ENCODE data around the gene CMTM5. TPM values are rescaled to one million over a fixed set of nuclear protein-coding genes. Genes with fewer than 3 reads are reported as not detected.
A peak's percentile ranks its signal among the peaks of the same experiment; 100 is the strongest.

CMTM5 gene
- not detected for total RNA-seq

- no peak within 1 kb of the TSS for H3K27ac Mint-ChIP-seq
- H3K4me1 Mint-ChIP-seq = peaks cover 5% of the 10 kb centered on the region
- POLR2A ChIA-PET = no interaction called here
- CTCF ChIA-PET = interaction anchor here (1.9 kb wide), 1 partner anchor 44 kb away, joined by 6 read pairs; no protein-coding TSS in a partner anchor
- H3K4me3 Mint-ChIP-seq = no peak within 1 kb of the TSS
- no peak for DNase-seq
- peaks cover 3% of the 10 kb centered on the region for H3K27me3 Mint-ChIP-seq
- H3K9me3 Mint-ChIP-seq = no peaks in the 10 kb centered on the region
- H3K36me3 Mint-ChIP-seq (ENCODE audit: low read depth) = no peaks in the 10 kb centered on the region
Observed at GRCh38 chr14:23376482-23377197, at the start of gene CMTM5. CMTM5 (plus strand) TSS chr14:23377046; CDS start chr14:23377252, 206 bp downstream.

- Mint-ChIP-seq H3K27ac (no peak overlapping the region), H3K27me3 (no peaks in the 10 kb centered on the region), H3K4me3 (no peak overlapping the region), H3K4me1 (peaks cover 11% of the 10 kb centered on the region), H3K9me3 (no peaks in the 10 kb centered on the region), H3K36me3 (ENCODE audit: low read depth) (peaks cover 19% of the 10 kb centered on the region)
- ChIA-PET POLR2A (no interaction called here), CTCF (interaction anchor here (0.6 to 1.6 kb wide), 7 partner anchors 10 to 57 kb away, joined by 3 to 4 read pairs (median 3); partner anchors contain the start of gene PPP1R3E)
- peak; percentile 76 for DNase-seq
Observed at GRCh38 chr14:23327947-23328744, 48.7 kb upstream of the CMTM5 start.

- H3K9me3 Mint-ChIP-seq = no peaks in the 10 kb centered on the region
- no peak overlapping the region for H3K4me3 Mint-ChIP-seq
Observed at GRCh38 chr14:23335623-23336022, 41.2 kb upstream of the CMTM5 start.

GRCh38 chr14:23339506-23340268 lies 37.2 kb upstream of the CMTM5 start:
- no peaks in the 10 kb centered on the region for H3K9me3 Mint-ChIP-seq
- no peak overlapping the region for H3K27ac Mint-ChIP-seq
- ChIA-PET POLR2A (no interaction called here), CTCF (no interaction called here)
- H3K4me3 Mint-ChIP-seq = no peak overlapping the region
- H3K27me3 Mint-ChIP-seq = peaks cover 28% of the 10 kb centered on the region
- no peaks in the 10 kb centered on the region for H3K36me3 Mint-ChIP-seq (ENCODE audit: low read depth)
- no peaks in the 10 kb centered on the region for H3K4me1 Mint-ChIP-seq
- no peak for DNase-seq

More at GRCh38 chr14:23335623-23336022, 41.2 kb upstream of the CMTM5 start:
- ChIA-PET POLR2A (interaction anchor here (0.7 kb wide), 1 partner anchor 233 kb away, joined by 4 read pairs; no protein-coding TSS in a partner anchor), CTCF (interaction anchor here (0.6 to 0.7 kb wide), 2 partner anchors 15 to 58 kb away, joined by 3 read pairs; no protein-coding TSS in a partner anchor)
- Mint-ChIP-seq H3K4me1 (no peaks in the 10 kb centered on the region), H3K36me3 (ENCODE audit: low read depth) (no peaks in the 10 kb centered on the region), H3K27ac (no peak overlapping the region), H3K27me3 (peaks cover 26% of the 10 kb centered on the region)
- no peak for DNase-seq

- Mint-ChIP-seq H3K27me3 (peaks cover 7% of the 10 kb centered on the region), H3K27ac (no peak overlapping the region), H3K4me3 (no peak overlapping the region), H3K4me1 (no peaks in the 10 kb centered on the region), H3K9me3 (no peaks in the 10 kb centered on the region), H3K36me3 (ENCODE audit: low read depth) (no peaks in the 10 kb centered on the region)
- DNase-seq = no peak
- POLR2A ChIA-PET = no interaction called here
- CTCF ChIA-PET = interaction anchor here (0.9 kb wide), 1 partner anchor 33 kb away, joined by 3 read pairs; no protein-coding TSS in a partner anchor
Observed at GRCh38 chr14:23344481-23344880, 32.4 kb upstream of the CMTM5 start.

GRCh38 chr14:23345987-23346692 lies 30.7 kb upstream of the CMTM5 start:
- no peak overlapping the region for H3K4me3 Mint-ChIP-seq
- ChIA-PET CTCF (interaction anchor here (0.6 to 1.8 kb wide), 7 partner anchors 9 to 1829 kb away, joined by 3 to 4 read pairs (median 3); partner anchors contain the start of gene PPP1R3E), POLR2A (interaction anchor here (0.6 kb wide), 1 partner anchor 209 kb away, joined by 3 read pairs; no protein-coding TSS in a partner anchor)
- H3K9me3 Mint-ChIP-seq = no peaks in the 10 kb centered on the region
- no peak overlapping the region for H3K27ac Mint-ChIP-seq
- peaks cover 12% of the 10 kb centered on the region for H3K27me3 Mint-ChIP-seq
- H3K4me1 Mint-ChIP-seq = peaks cover 2% of the 10 kb centered on the region
- DNase-seq = no peak
- H3K36me3 Mint-ChIP-seq (ENCODE audit: low read depth) = no peaks in the 10 kb centered on the region

GRCh38 chr14:23346693-23347405 lies 30.0 kb upstream of the CMTM5 start:
- Mint-ChIP-seq H3K4me3 (no peak overlapping the region), H3K27me3 (peaks cover 15% of the 10 kb centered on the region), H3K4me1 (peaks cover 4% of the 10 kb centered on the region), H3K9me3 (no peaks in the 10 kb centered on the region), H3K36me3 (ENCODE audit: low read depth) (no peaks in the 10 kb centered on the region), H3K27ac (no peak overlapping the region)
- ChIA-PET CTCF (interaction anchor here (0.6 to 1.8 kb wide), 5 partner anchors 11 to 1829 kb away, joined by 3 to 7 read pairs (median 3); no protein-coding TSS in a partner anchor), POLR2A (no interaction called here)
- DNase-seq = no peak

- POLR2A ChIA-PET = no interaction called here
- DNase-seq = no peak
- peaks cover 4% of the 10 kb centered on the region for H3K4me1 Mint-ChIP-seq
- CTCF ChIA-PET = interaction anchor here (1.1 kb wide), 2 partner anchors 20 to 32 kb away, joined by 3 to 7 read pairs; no protein-coding TSS in a partner anchor
- H3K9me3 Mint-ChIP-seq = no peaks in the 10 kb centered on the region
- H3K27ac Mint-ChIP-seq = no peak overlapping the region
- H3K4me3 Mint-ChIP-seq = no peak overlapping the region
- H3K36me3 Mint-ChIP-seq (ENCODE audit: low read depth) = no peaks in the 10 kb centered on the region
- peaks cover 15% of the 10 kb centered on the region for H3K27me3 Mint-ChIP-seq
Observed at GRCh38 chr14:23347406-23348296, 29.2 kb upstream of the CMTM5 start.

GRCh38 chr14:23348297-23348655 lies 28.6 kb upstream of the CMTM5 start:
- peaks cover 9% of the 10 kb centered on the region for H3K4me1 Mint-ChIP-seq
- no peaks in the 10 kb centered on the region for H3K36me3 Mint-ChIP-seq (ENCODE audit: low read depth)
- H3K4me3 Mint-ChIP-seq = no peak overlapping the region
- ChIA-PET POLR2A (no interaction called here), CTCF (interaction anchor here (1.1 kb wide), 1 partner anchor 32 kb away, joined by 7 read pairs; no protein-coding TSS in a partner anchor)
- peaks cover 21% of the 10 kb centered on the region for H3K27me3 Mint-ChIP-seq
- H3K27ac Mint-ChIP-seq = no peak overlapping the region
- H3K9me3 Mint-ChIP-seq = no peaks in the 10 kb centered on the region
- DNase-seq = no peak

GRCh38 chr14:23349156-23349845 lies 27.5 kb upstream of the CMTM5 start:
- peaks cover 9% of the 10 kb centered on the region for H3K4me1 Mint-ChIP-seq
- H3K27me3 Mint-ChIP-seq = peaks cover 29% of the 10 kb centered on the region
- no peak overlapping the region for H3K27ac Mint-ChIP-seq
- DNase-seq = no peak
- H3K36me3 Mint-ChIP-seq (ENCODE audit: low read depth) = no peaks in the 10 kb centered on the region
- CTCF ChIA-PET = no interaction called here
- no peaks in the 10 kb centered on the region for H3K9me3 Mint-ChIP-seq
- POLR2A ChIA-PET = no interaction called here
- no peak overlapping the region for H3K4me3 Mint-ChIP-seq

All from activated CD4-positive, alpha-beta T cell treated with anti-CD3 and anti-CD28 coated beads, Interleukin-2, amount 10 ng/mL, durations not matched to agents 7 days and 5 days (primary cell).